ENCODE results near the gene ADD1. TPM values are rescaled to one million over a fixed set of nuclear protein-coding genes. Genes with fewer than 3 reads are reported as not detected.

The ADD1 gene
- total RNA-seq, 4 donors from 2014 or later = 155 to 269 (median 177) TPM

DNA sequence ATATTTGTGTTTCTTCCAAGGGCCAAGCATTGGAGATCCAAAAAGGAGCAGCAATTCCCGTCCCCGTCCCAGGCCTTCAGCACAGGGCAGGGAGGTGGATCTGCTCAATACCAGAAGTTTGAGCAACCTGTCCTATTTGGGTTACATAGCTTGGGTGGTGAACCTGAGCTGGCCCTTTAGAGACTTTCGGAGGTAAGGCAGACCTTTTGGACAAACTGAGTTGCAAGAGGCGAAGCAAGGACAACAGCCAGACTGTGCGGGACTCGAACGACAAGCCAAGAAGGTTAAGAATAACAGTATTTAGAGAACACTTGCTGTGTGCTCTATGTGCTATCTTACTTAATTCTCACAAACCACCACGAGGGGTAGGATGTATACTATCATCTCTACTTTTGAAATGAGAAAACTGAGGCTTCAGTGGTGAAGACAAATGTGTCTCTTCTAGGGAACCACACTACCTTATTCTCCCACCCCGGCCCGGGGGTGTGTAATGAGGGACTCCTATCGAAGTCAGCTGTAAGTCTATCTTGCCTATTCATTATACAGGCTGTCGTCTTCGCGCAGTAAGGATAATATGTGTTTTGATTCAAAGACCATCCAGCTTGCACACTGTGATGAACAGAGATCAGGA lies 118.3 kb downstream of the ADD1 start:
- TF ChIP-seq, protein P1, sequence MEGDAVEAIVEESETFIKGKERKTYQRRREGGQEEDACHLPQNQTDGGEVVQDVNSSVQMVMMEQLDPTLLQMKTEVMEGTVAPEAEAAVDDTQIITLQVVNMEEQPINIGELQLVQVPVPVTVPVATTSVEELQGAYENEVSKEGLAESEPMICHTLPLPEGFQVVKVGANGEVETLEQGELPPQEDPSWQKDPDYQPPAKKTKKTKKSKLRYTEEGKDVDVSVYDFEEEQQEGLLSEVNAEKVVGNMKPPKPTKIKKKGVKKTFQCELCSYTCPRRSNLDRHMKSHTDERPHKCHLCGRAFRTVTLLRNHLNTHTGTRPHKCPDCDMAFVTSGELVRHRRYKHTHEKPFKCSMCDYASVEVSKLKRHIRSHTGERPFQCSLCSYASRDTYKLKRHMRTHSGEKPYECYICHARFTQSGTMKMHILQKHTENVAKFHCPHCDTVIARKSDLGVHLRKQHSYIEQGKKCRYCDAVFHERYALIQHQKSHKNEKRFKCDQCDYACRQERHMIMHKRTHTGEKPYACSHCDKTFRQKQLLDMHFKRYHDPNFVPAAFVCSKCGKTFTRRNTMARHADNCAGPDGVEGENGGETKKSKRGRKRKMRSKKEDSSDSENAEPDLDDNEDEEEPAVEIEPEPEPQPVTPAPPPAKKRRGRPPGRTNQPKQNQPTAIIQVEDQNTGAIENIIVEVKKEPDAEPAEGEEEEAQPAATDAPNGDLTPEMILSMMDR (IDR thresholded peaks at IDR 0.05) = no peak
- ATAC-seq (ENCODE audit: low FRiP score) (no peak), DNase-seq (ENCODE audit: low spot score) (no peak)

- ATAC-seq (ENCODE audit: low FRiP score) (peak; percentile 43), DNase-seq (ENCODE audit: low spot score) (no peak)
- TF ChIP-seq, protein P1 (IDR thresholded peaks at IDR 0.05) = no peak
Observed at GRCh38 chr4:2962614-2963174, 119.0 kb downstream of the ADD1 start.

DNA sequence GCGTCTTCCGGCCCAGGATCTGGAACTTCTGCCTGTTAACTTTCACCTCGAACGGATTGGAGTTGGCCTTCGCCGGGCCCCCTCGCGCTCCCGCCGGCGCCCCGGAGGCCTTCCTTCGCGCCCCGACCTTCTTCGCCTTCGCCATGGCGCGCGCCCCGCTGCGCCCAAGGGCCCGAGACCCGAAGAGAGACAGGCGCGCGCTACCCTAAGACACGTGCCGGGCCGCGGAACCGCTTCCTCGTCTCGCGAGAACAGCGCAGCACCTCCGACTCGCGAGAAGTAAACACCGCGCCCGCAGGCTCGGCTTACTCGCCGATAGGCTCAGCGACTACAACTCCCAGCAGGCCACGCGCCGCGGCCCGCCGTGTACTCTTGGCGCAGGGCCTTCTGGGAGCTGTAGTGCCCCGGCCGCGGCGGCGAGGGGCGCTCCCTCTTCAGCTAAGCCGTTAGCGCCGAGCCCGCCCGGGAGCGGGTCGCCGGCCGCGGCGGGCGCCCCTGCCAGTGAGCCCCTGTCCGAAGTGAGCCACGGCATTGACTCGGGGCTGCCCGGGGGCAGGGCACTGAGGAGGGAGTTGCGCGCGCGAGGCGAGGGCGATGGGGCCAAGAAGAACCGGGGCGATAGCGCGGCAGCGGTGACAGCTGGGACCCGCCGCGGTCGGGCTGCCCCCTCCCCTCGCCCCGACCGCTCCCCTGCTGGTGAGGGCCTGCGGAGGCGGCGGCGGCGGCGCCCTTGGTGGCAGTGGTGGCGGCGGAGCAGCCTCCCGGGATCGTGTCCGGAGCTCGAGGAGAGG lies 119.7 kb downstream of the ADD1 start, which contains the start of the genes GRK4 and NOP14:
Gene GRK4, plus strand, starts transcription at position 397 of the 791 bp plus-strand sequence. CDS start 500 bp downstream, outside the sequence.
Gene NOP14, minus strand, starts transcription at position 232 of the 791 bp plus-strand sequence. Its CDS starts 87 bp downstream, at position 145.
- TF ChIP-seq, protein P1 (IDR thresholded peaks at IDR 0.05) = peak in 1 of 3 donors; percentile 2
- DNase-seq (ENCODE audit: low spot score) = peak; percentile 90
- ATAC-seq (ENCODE audit: low FRiP score) = peak; percentile 99

- TF ChIP-seq, protein P1 (IDR thresholded peaks at IDR 0.05) = no peak
- DNase-seq (ENCODE audit: low spot score) = no peak
- peak; percentile 60 for ATAC-seq (ENCODE audit: low FRiP score)
Observed at GRCh38 chr4:2963966-2964471, 120.4 kb downstream of the ADD1 start.

GRCh38 chr4:2964706-2965258 lies 121.1 kb downstream of the ADD1 start:
- TF ChIP-seq, protein P1 (IDR thresholded peaks at IDR 0.05) = no peak
- ATAC-seq (ENCODE audit: low FRiP score) = no peak
- no peak for DNase-seq (ENCODE audit: low spot score)

GRCh38 chr4:2965262-2965661 lies 121.6 kb downstream of the ADD1 start:
- TF ChIP-seq, protein P1 (IDR thresholded peaks at IDR 0.05) = no peak
- no peak for ATAC-seq (ENCODE audit: low FRiP score)

More at GRCh38 chr4:2965262-2965661, 121.6 kb downstream of the ADD1 start:
- DNase-seq (ENCODE audit: low spot score) = no peak
